HepG2 (cell line): ENCODE results near the gene USP20. TPM values are rescaled to one million over a fixed set of nuclear protein-coding genes. Genes with fewer than 3 reads are reported as not detected.
A peak's percentile ranks its signal among the peaks of the same experiment; 100 is the strongest.

Source experiments
- ATF6 ChIP-seq: sonication (generic); formaldehyde crosslinking; conservative IDR thresholded peaks from 2 replicates; pipeline ENCODE4 v1.4.0; 2020; ENCODE audit warnings: missing genetic modification reagents
- ESRRA ChIP-seq: sonication (generic); formaldehyde crosslinking; IDR thresholded peaks from 2 replicates; pipeline ENCODE4 v1.5.1; 2020; ENCODE audit warnings: mild to moderate bottlenecking, low read depth, missing genetic modification reagents
- KDM3A ChIP-seq: IDR thresholded peaks from 2 replicates; pipeline ENCODE4 v1.6.1; 2018; ENCODE audit warnings: low read depth, missing compliant biosample characterization
- MED1 ChIP-seq: sonication (generic); formaldehyde crosslinking; IDR thresholded peaks from 2 replicates; pipeline ENCODE4 v1.4.0; 2020; ENCODE audit warnings: missing genetic modification reagents
- RCOR2 ChIP-seq: IDR thresholded peaks from 2 replicates; pipeline ENCODE4 v1.6.1; 2016; ENCODE audit warnings: missing biosample characterization, missing genetic modification reagents
- RERE ChIP-seq: IDR thresholded peaks from 2 replicates; pipeline ENCODE4 v1.6.1; 2016; ENCODE audit warnings: low read depth, missing genetic modification reagents, missing compliant biosample characterization
- SMARCE1 ChIP-seq: fragments of 450-650 bp; IDR thresholded peaks from 2 replicates; pipeline ENCODE4 v1.6.1; 2017; ENCODE audit warnings: borderline replicate concordance
- ZKSCAN8 ChIP-seq: IDR thresholded peaks from 2 replicates; pipeline ENCODE4 v1.6.1; 2016; ENCODE audit warnings: borderline replicate concordance, missing genetic modification reagents, missing compliant biosample characterization
- ZNF274 ChIP-seq: sonication (generic); formaldehyde crosslinking; IDR thresholded peaks from 2 replicates; pipeline ENCODE4 v1.5.1; 2020; ENCODE audit warnings: mild to moderate bottlenecking, missing genetic modification reagents
- ZNF605 ChIP-seq: sonication (generic); formaldehyde crosslinking; IDR thresholded peaks from 2 replicates; pipeline ENCODE4 v1.8.0; 2022; ENCODE audit warnings: mild to moderate bottlenecking, missing genetic modification reagents
- ZNF740 ChIP-seq: sonication (generic); formaldehyde crosslinking; IDR thresholded peaks from 2 replicates; pipeline ENCODE4 v1.4.0; 2020; ENCODE audit warnings: missing genetic modification reagents
- polyA plus RNA-seq, 8 experiments: library from polyadenylated mRNA; depleted of rRNA in 3 of 8; stranded (reverse) in 7 of 8; unstranded in 1 of 8; fragments of >200 nt; fragmentation: Illumina TruSeq in 4 of 8; extraction: Trizol in 4 of 8; gene quantifications; 2 replicates each; pipeline versions ENCODE4 v1.2.1 to v1.2.3, GENCODE V29; 2011 to 2016; ENCODE audit warnings: low read depth in 4 of 8, missing spikeins in 1 of 8, mixed read lengths in 1 of 8; ENCODE audit not compliant: insufficient read depth in 1 of 8
- total RNA-seq, 5 experiments: library from RNA; depleted of rRNA; stranded (reverse); fragments of >200 nt; fragmentation: Illumina TruSeq; extraction: Trizol; gene quantifications; 2 replicates each; pipeline ENCODE4 v1.2.3, GENCODE V29; 2016; ENCODE audit warnings: low read depth in 1 of 5
- TF ChIP-seq, protein P1 (sequence below): IDR thresholded peaks from 2 replicates; pipeline ENCODE4 v1.6.1; 2016; ENCODE audit warnings: low read depth, borderline replicate concordance
- TF ChIP-seq, protein P2 (sequence below): sonication (generic); formaldehyde crosslinking; IDR thresholded peaks from 2 replicates; pipeline ENCODE4 v1.5.0; 2020; ENCODE audit warnings: missing genetic modification reagents
- TF ChIP-seq, protein P3 (sequence below): sonication (generic); formaldehyde crosslinking; IDR thresholded peaks from 2 replicates; pipeline ENCODE4 v1.4.0; 2020; ENCODE audit warnings: missing genetic modification reagents, borderline replicate concordance

USP20 gene
- total and polyA plus RNA-seq, 2 of the 13 experiments (the other 11 are each of a cell fraction or from before 2014, with no cell fraction given), result 4.4 to 5.9 TPM

DNA sequence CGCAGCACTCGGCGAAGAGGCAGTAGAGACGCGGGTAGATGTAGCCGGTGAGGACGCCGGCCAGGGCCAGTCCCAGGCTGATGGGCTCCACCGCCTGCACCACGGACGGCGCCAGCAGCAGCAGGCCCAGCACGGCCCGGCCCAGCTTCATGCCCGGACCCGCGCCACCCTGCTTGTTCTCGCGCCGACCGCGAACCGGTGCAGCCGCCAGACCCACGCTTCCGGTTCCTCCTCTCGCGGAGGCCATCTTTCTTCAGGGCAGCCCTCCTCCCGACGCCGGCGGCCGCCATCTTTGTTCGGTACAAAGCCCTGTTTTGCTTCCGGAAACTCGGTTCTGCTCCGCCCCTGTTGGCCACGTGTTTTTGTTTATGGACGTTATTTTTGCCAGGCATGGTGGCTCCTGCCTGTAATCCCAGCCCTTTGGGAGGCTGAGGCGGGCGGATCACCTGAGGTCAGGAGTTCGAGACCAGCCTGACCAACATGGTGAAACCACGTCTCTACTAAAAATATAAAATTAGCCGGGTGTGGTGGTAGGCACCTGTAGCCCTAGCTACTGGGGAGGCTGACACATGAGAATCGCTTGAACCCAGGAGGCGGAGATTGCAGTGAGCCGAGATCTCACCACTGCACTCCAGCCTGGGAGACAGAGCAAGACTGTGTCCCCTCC, 11.2 kb upstream of the USP20 start, which contains the start of gene TOR1A (continued):
- TF ChIP-seq RERE (CRISPR knock-in tag) (no peak), SMARCE1 (no peak), RCOR2 (peak; percentile 87; the same call in 1 of the 2 replicates), MED1 (CRISPR knock-in tag) (peak; percentile 82), ZNF605 (CRISPR knock-in tag) (peak; percentile 80), ESRRA (0 out of 2 replicates have a peak, but pooled peaks have one; percentile 38), ZNF740 (CRISPR knock-in tag) (no peak), ZKSCAN8 (peak; percentile 50; the same call in 1 of the 2 replicates), KDM3A (CRISPR knock-in tag) (peak; percentile 94; the same call in 1 of the 2 replicates), ZNF274 (CRISPR knock-in tag) (peak; percentile 35; the same call in 1 of the 2 replicates), ATF6 (CRISPR knock-in tag) (no peak)
- TF ChIP-seq, protein P1, sequence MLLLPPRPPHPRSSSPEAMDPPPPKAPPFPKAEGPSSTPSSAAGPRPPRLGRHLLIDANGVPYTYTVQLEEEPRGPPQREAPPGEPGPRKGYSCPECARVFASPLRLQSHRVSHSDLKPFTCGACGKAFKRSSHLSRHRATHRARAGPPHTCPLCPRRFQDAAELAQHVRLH, result peak; percentile 96; the same call in 1 of the 2 replicates
- TF ChIP-seq, protein P2, sequence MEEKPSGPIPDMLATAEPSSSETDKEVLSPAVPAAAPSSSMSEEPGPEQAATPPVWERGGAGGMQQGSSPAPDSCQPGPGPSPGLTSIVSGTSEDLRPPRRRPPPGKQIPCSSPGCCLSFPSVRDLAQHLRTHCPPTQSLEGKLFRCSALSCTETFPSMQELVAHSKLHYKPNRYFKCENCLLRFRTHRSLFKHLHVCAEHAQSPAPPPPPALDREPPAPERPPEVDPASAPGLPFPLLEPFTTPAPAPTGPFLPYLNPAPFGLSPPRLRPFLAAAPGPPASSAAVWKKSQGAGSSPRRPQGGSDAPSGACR (CRISPR knock-in tag), result peak; percentile 83; the same call in 1 of the 2 replicates
- TF ChIP-seq, protein P3, sequence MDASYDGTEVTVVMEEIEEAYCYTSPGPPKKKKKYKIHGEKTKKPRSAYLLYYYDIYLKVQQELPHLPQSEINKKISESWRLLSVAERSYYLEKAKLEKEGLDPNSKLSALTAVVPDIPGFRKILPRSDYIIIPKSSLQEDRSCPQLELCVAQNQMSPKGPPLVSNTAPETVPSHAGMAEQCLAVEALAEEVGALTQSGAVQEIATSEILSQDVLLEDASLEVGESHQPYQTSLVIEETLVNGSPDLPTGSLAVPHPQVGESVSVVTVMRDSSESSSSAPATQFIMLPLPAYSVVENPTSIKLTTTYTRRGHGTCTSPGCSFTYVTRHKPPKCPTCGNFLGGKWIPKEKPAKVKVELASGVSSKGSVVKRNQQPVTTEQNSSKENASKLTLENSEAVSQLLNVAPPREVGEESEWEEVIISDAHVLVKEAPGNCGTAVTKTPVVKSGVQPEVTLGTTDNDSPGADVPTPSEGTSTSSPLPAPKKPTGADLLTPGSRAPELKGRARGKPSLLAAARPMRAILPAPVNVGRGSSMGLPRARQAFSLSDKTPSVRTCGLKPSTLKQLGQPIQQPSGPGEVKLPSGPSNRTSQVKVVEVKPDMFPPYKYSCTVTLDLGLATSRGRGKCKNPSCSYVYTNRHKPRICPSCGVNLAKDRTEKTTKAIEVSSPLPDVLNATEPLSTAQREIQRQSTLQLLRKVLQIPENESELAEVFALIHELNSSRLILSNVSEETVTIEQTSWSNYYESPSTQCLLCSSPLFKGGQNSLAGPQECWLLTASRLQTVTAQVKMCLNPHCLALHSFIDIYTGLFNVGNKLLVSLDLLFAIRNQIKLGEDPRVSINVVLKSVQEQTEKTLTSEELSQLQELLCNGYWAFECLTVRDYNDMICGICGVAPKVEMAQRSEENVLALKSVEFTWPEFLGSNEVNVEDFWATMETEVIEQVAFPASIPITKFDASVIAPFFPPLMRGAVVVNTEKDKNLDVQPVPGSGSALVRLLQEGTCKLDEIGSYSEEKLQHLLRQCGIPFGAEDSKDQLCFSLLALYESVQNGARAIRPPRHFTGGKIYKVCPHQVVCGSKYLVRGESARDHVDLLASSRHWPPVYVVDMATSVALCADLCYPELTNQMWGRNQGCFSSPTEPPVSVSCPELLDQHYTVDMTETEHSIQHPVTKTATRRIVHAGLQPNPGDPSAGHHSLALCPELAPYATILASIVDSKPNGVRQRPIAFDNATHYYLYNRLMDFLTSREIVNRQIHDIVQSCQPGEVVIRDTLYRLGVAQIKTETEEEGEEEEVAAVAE (CRISPR knock-in tag), result peak; percentile 86
